Endodermal cell (in vitro differentiated cells): ENCODE data around the gene PPIE. TPM values are rescaled to one million over a fixed set of nuclear protein-coding genes. Genes with fewer than 3 reads are reported as not detected.

ENCODE experiments used
- DNase-seq: peaks from one replicate; pipeline ENCODE4 v3.0.0-alpha.2; 2017
- H3K27ac ChIP-seq: 2 replicates; pipeline ENCODE4 v1.5.1; 2013; ENCODE audit warnings: mild to moderate bottlenecking, low read depth, low read length, moderate library complexity
- H3K27me3 ChIP-seq: 2 replicates; pipeline ENCODE4 v1.6.1; 2013; ENCODE audit warnings: mild to moderate bottlenecking, low read length, moderate library complexity; ENCODE audit not compliant: insufficient read depth, control insufficient read depth, poor library complexity, severe bottlenecking
- H3K36me3 ChIP-seq: 2 replicates; pipeline ENCODE4 v1.7.0; 2013; ENCODE audit warnings: mild to moderate bottlenecking, low read length, moderate library complexity; ENCODE audit not compliant: control insufficient read depth, insufficient read depth
- H3K4me1 ChIP-seq: one replicate; pipeline ENCODE4 v1.7.0; 2013; ENCODE audit warnings: low read length; ENCODE audit not compliant: control insufficient read depth, insufficient read depth
- H3K4me3 ChIP-seq: 2 replicates; pipeline ENCODE4 v1.5.1; 2013; ENCODE audit warnings: mild to moderate bottlenecking, low read length, moderate library complexity
- H3K9ac ChIP-seq: 2 replicates; pipeline ENCODE4 v1.6.1; 2013; ENCODE audit warnings: mild to moderate bottlenecking, low read length, moderate library complexity; ENCODE audit not compliant: poor library complexity, severe bottlenecking; ENCODE audit errors: extremely low read depth
- H3K9me3 ChIP-seq: 2 replicates; pipeline ENCODE4 v1.6.1; 2013; ENCODE audit warnings: mild to moderate bottlenecking, low read length, moderate library complexity; ENCODE audit not compliant: control insufficient read depth
- H3K27ac Mint-ChIP-seq: 2 replicates; pipeline ENCODE4 v1.8.0; 2020; ENCODE audit warnings: mixed read lengths
- H3K27me3 Mint-ChIP-seq: 2 replicates; pipeline ENCODE4 v1.8.0; 2021; ENCODE audit warnings: mild to moderate bottlenecking, mixed read lengths; ENCODE audit not compliant: insufficient read depth
- H3K36me3 Mint-ChIP-seq: 2 replicates; pipeline ENCODE4 v1.8.0; 2020; ENCODE audit warnings: low read depth, mixed read lengths
- H3K4me1 Mint-ChIP-seq: 2 replicates; pipeline ENCODE4 v1.8.0; 2020; ENCODE audit warnings: mixed read lengths
- H3K4me3 Mint-ChIP-seq: 2 replicates; pipeline ENCODE4 v1.8.0; 2020; ENCODE audit warnings: mild to moderate bottlenecking, moderate library complexity, mixed read lengths
- H3K9me3 Mint-ChIP-seq: 2 replicates; pipeline ENCODE4 v1.8.0; 2020; ENCODE audit warnings: mild to moderate bottlenecking, mixed read lengths
- WGBS, 2 experiments: methylation state at CpG; one replicate each; pipeline versions ENCODE4 v1.1.5 to v1.1.7; 2013; ENCODE audit warnings: missing lambda C conversion rate in 2 of 2, mixed read lengths in 1 of 2; ENCODE audit not compliant: insufficient coverage in 1 of 2, insufficient read length in 1 of 2; 5-methylcytosine and 5-hydroxymethylcytosine counted together
- total RNA-seq, 2 donors: library from RNA; stranded (reverse); fragmentation: NEBNext Ultra II Directional in 1 of 2; extraction: Animal tissue kit (Norgen Biotek cat#: 25700) in 1 of 2; gene quantifications; 2 replicates in 1 of 2; 3 replicates in 1 of 2; pipeline ENCODE4 v1.2.1, GENCODE V29; 2021
- TF ChIP-seq, protein P1 (sequence below): fragments of 200-600 bp; sonication (generic); conservative IDR thresholded peaks from 2 replicates; pipeline ENCODE4 v1.5.0; 2021; ENCODE audit warnings: antibody characterized with exemption, mild to moderate bottlenecking

PPIE gene
- total RNA-seq, 2 donors from 2014 or later = 39.5 to 59.4 TPM

DNA sequence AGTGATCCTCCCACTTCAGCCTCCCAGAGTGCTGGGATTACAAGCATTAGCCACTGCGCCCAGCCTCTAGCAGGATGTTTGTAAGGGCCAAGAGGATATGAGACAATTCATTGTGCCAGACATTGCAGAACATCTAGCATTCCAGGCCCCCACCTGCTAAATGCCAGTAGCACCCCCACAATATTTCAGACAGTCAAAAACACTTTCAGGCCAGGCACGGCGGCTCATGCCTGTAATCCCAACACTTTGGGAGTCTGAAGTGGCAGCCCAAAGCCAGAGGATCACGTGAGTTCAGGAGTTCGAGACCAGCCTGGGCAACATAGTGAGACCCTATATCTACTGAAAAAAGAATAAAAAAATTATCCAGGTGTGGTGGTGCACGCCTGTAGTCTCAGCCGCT, 12.9 kb downstream of the PPIE start:
- DNase-seq = no peak
- no peaks in the 10 kb centered on the region for H3K9me3 Mint-ChIP-seq
- Histone ChIP-seq H3K27me3 (no peaks in the 10 kb centered on the region), H3K27ac (no peak overlapping the region), H3K4me3 (no peak overlapping the region), H3K9me3 (no peaks in the 10 kb centered on the region), H3K4me1 (no peaks in the 10 kb centered on the region), H3K36me3 (peaks cover 79% of the 10 kb centered on the region), H3K9ac (no peak overlapping the region)
- H3K27ac Mint-ChIP-seq = no peak overlapping the region
- TF ChIP-seq, protein P1, sequence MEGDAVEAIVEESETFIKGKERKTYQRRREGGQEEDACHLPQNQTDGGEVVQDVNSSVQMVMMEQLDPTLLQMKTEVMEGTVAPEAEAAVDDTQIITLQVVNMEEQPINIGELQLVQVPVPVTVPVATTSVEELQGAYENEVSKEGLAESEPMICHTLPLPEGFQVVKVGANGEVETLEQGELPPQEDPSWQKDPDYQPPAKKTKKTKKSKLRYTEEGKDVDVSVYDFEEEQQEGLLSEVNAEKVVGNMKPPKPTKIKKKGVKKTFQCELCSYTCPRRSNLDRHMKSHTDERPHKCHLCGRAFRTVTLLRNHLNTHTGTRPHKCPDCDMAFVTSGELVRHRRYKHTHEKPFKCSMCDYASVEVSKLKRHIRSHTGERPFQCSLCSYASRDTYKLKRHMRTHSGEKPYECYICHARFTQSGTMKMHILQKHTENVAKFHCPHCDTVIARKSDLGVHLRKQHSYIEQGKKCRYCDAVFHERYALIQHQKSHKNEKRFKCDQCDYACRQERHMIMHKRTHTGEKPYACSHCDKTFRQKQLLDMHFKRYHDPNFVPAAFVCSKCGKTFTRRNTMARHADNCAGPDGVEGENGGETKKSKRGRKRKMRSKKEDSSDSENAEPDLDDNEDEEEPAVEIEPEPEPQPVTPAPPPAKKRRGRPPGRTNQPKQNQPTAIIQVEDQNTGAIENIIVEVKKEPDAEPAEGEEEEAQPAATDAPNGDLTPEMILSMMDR = no peak
- H3K36me3 Mint-ChIP-seq = peaks cover 78% of the 10 kb centered on the region
- H3K4me3 Mint-ChIP-seq = no peak overlapping the region
- 93 to 100% methylated on average over 1 to 7 of the region's 7 CpGs for WGBS, 2 experiments
- no peaks in the 10 kb centered on the region for H3K4me1 Mint-ChIP-seq
- no peaks in the 10 kb centered on the region for H3K27me3 Mint-ChIP-seq

DNA sequence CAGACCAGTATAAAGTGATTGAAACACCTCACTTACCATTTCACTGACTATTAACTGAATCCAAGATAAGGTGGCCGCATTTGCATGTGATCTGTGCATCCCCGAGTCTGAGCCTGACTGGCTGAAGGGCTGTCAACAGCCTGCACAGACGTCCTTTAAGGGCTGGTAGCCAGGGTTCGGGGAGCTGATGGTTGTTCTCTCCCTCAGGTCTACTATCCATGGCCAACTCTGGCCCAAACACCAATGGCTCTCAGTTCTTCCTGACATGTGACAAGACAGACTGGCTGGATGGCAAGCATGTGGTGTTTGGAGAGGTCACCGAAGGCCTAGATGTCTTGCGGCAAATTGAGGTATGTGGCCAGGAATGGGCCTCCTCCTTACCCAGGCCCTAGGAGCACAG, 14.0 kb downstream of the PPIE start:
- no peak overlapping the region for H3K9ac ChIP-seq
- H3K36me3 ChIP-seq = peaks cover 79% of the 10 kb centered on the region
- WGBS, 2 experiments = 93 to 100% methylated on average over 4 to 6 of the region's 6 CpGs
- H3K27me3 Mint-ChIP-seq = no peaks in the 10 kb centered on the region
- H3K9me3 Mint-ChIP-seq = no peaks in the 10 kb centered on the region
- H3K4me3 Mint-ChIP-seq = no peak overlapping the region
- TF ChIP-seq, protein P1 = no peak
- H3K9me3 ChIP-seq = no peaks in the 10 kb centered on the region
- DNase-seq = no peak
- no peak overlapping the region for H3K4me3 ChIP-seq
- no peak overlapping the region for H3K27ac Mint-ChIP-seq
- no peaks in the 10 kb centered on the region for H3K4me1 ChIP-seq
- no peak overlapping the region for H3K27ac ChIP-seq
- H3K36me3 Mint-ChIP-seq = peaks cover 79% of the 10 kb centered on the region
- H3K4me1 Mint-ChIP-seq = no peaks in the 10 kb centered on the region
- H3K27me3 ChIP-seq = no peaks in the 10 kb centered on the region

DNA sequence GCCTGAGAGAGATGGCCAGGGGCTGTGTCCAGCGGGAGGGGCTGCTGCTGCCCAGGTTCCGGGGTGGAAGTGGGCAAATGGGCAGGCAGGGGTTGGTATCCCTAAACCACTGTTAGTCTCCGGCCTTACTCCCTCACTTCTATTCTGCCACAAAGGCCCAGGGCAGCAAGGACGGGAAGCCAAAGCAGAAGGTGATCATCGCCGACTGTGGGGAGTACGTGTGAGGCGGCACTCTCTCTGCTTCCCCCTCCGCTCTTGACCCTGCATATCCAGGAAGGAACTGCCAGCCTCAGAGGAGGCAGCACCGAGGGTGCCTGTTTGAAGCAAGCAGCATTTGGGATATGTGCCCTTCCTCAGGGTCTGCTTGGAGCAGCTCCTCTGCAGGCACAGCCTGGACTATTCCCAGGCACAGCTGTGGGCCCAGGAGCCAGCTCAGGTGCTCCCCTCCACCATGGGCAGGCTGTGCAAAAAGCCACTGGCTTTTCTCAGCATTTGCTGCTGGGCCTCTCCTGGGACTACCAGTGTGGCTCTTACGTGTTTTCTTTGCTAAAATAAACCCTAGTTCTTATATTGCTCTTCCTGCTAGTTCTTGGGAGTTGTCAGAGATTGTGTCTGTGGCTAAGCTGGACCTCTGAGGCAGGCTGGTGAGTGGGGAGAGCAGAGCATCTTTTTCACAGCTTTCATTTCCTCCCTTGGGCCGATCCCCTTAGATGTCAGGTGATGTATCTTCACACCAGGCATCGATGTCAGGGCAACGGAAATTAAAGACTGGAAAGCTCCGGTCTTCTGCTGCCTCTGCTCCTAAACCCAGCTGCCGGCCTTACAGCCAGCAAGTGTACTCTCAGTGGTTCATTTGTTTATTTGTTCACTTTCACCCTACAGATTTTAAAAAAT, 14.7 kb downstream of the PPIE start:
- 95 to 96% methylated on average over 13 to 16 of the region's 16 CpGs for WGBS, 2 experiments
- Histone ChIP-seq H3K9ac (no peak overlapping the region), H3K36me3 (peaks cover 75% of the 10 kb centered on the region), H3K27me3 (no peaks in the 10 kb centered on the region), H3K4me1 (no peaks in the 10 kb centered on the region), H3K9me3 (no peaks in the 10 kb centered on the region), H3K4me3 (no peak overlapping the region), H3K27ac (no peak overlapping the region)
- Mint-ChIP-seq H3K27me3 (no peaks in the 10 kb centered on the region), H3K27ac (no peak overlapping the region), H3K9me3 (no peaks in the 10 kb centered on the region), H3K36me3 (peaks cover 76% of the 10 kb centered on the region), H3K4me1 (no peaks in the 10 kb centered on the region), H3K4me3 (no peak overlapping the region)
- DNase-seq = no peak
- TF ChIP-seq, protein P1 = no peak
